Right atrium auricular region (tissue), 2 donors: ENCODE results near the gene DIAPH1. TPM values are rescaled to one million over a fixed set of nuclear protein-coding genes. Genes with fewer than 3 reads are reported as not detected.

ENCODE experiments used
- DNase-seq: peaks from one replicate; pipeline ENCODE4 v3.0.0-alpha.2; 2019; ENCODE audit warnings: low spot score
- H3K27ac ChIP-seq, 2 donors: fragments of 200-600 bp; sonication (generic); 1 replicate in 1 of 2; 2 replicates in 1 of 2; pipeline ENCODE4 v1.5.1; 2016 to 2019
- H3K27me3 ChIP-seq, 2 donors: fragments of 200-600 bp; sonication (generic); one replicate each; pipeline versions ENCODE4 v1.5.1 to v1.6.0; 2017 to 2019
- H3K36me3 ChIP-seq: fragments of 200-600 bp; sonication (generic); one replicate; pipeline ENCODE4 v1.5.1; 2016
- H3K4me1 ChIP-seq, 2 donors: fragments of 200-600 bp; sonication (generic); one replicate each; pipeline versions ENCODE4 v1.5.1 to v1.6.0; 2017 to 2019
- H3K4me3 ChIP-seq, 2 donors: fragments of 200-600 bp; sonication (generic); 1 replicate in 1 of 2; 2 replicates in 1 of 2; pipeline ENCODE4 v1.5.1; 2017 to 2019; ENCODE audit warnings: mild to moderate bottlenecking in 1 of 2, moderate library complexity in 1 of 2
- H3K9me3 ChIP-seq, 2 donors: fragments of 200-600 bp; sonication (generic); one replicate each; pipeline ENCODE4 v1.5.1; 2019
- CTCF ChIP-seq, 2 donors: fragments of 200-600 bp; sonication (generic); IDR thresholded peaks; one replicate each; pipeline ENCODE4 v1.5.1; 2019; ENCODE audit warnings: antibody characterized with exemption in 2 of 2
- total RNA-seq, 2 donors: library from RNA; depleted of rRNA; stranded (reverse); fragments of >200 nt; gene quantifications; one replicate each; pipeline ENCODE4 v1.1.0, GENCODE V29; 2016

Gene DIAPH1
- total RNA-seq, 2 donors from 2014 or later: 18.7 to 82.7 TPM

GRCh38 chr5:141489841-141490240, 129.0 kb downstream of the DIAPH1 start:
- no peak for TF ChIP-seq CTCF (IDR thresholded peaks at IDR 0.05)
- no peak overlapping the region for H3K27ac ChIP-seq
- peaks cover 15% of the 10 kb centered on the region for H3K36me3 ChIP-seq
- no peaks in the 10 kb centered on the region for H3K9me3 ChIP-seq
- peaks cover 0 to 45% of the 10 kb centered on the region in 2 donors for H3K4me1 ChIP-seq
- no peak overlapping the region for H3K4me3 ChIP-seq
- no peaks in the 10 kb centered on the region for H3K27me3 ChIP-seq
- no peak for DNase-seq

GRCh38 chr5:141488591-141489561, 129.9 kb downstream of the DIAPH1 start, which contains the start of gene PCDHGC5:
Gene PCDHGC5, plus strand, starts transcription at chr5:141489081. Its CDS starts 160 bp downstream, at chr5:141489241.
- no peak for TF ChIP-seq CTCF (IDR thresholded peaks at IDR 0.05)
- Histone ChIP-seq H3K27ac (peak within 1 kb of the TSS in 1 of 2 donors; percentile 22), H3K4me3 (no peak within 1 kb of the TSS), H3K9me3 (no peaks in the 10 kb centered on the region), H3K27me3 (no peaks in the 10 kb centered on the region), H3K36me3 (peaks cover 12% of the 10 kb centered on the region), H3K4me1 (peaks cover 0 to 52% of the 10 kb centered on the region in 2 donors)
- peak; percentile 57 for DNase-seq

- Histone ChIP-seq H3K9me3 (no peaks in the 10 kb centered on the region), H3K4me3 (no peak overlapping the region), H3K36me3 (peaks cover 12% of the 10 kb centered on the region), H3K27ac (no peak overlapping the region), H3K4me1 (peaks cover 0 to 38% of the 10 kb centered on the region in 2 donors), H3K27me3 (no peaks in the 10 kb centered on the region)
- TF ChIP-seq CTCF (IDR thresholded peaks at IDR 0.05): no peak
- DNase-seq: peak; percentile 40
Measured at GRCh38 chr5:141487131-141487530, 131.7 kb downstream of the DIAPH1 start.

GRCh38 chr5:141486091-141486490, 132.7 kb downstream of the DIAPH1 start:
- Histone ChIP-seq H3K36me3 (peaks cover 12% of the 10 kb centered on the region), H3K9me3 (no peaks in the 10 kb centered on the region), H3K4me3 (no peak overlapping the region), H3K4me1 (peaks cover 0 to 29% of the 10 kb centered on the region in 2 donors), H3K27ac (no peak overlapping the region), H3K27me3 (no peaks in the 10 kb centered on the region)
- peak; percentile 46 for DNase-seq
- no peak for TF ChIP-seq CTCF (IDR thresholded peaks at IDR 0.05)

GRCh38 chr5:141485321-141486055, 133.3 kb downstream of the DIAPH1 start:
- H3K4me1 ChIP-seq: peaks cover 0 to 29% of the 10 kb centered on the region in 2 donors
- H3K27ac ChIP-seq: no peak overlapping the region

More at GRCh38 chr5:141485321-141486055, 133.3 kb downstream of the DIAPH1 start:
- no peaks in the 10 kb centered on the region for H3K27me3 ChIP-seq
- peak; percentile 51 for DNase-seq
- H3K9me3 ChIP-seq: no peaks in the 10 kb centered on the region
- H3K4me3 ChIP-seq: peak overlapping the region; percentile 24 to 48
- H3K36me3 ChIP-seq: peaks cover 9% of the 10 kb centered on the region
- TF ChIP-seq CTCF (IDR thresholded peaks at IDR 0.05): no peak
